Epidermal melanocyte (primary cell): ENCODE data around the gene KCNK15.
"Not testable (repeated sequence)": the region's sequence is repeated elsewhere in the genome, so short reads cannot be mapped to it uniquely, and the experiment has no call there.

Experiments
- DNase-seq: peaks from one replicate; pipeline ENCODE4 v3.0.0; 2011; ENCODE audit warnings: low spot score; ENCODE audit not compliant: insufficient read length

KCNK15 gene

DNA sequence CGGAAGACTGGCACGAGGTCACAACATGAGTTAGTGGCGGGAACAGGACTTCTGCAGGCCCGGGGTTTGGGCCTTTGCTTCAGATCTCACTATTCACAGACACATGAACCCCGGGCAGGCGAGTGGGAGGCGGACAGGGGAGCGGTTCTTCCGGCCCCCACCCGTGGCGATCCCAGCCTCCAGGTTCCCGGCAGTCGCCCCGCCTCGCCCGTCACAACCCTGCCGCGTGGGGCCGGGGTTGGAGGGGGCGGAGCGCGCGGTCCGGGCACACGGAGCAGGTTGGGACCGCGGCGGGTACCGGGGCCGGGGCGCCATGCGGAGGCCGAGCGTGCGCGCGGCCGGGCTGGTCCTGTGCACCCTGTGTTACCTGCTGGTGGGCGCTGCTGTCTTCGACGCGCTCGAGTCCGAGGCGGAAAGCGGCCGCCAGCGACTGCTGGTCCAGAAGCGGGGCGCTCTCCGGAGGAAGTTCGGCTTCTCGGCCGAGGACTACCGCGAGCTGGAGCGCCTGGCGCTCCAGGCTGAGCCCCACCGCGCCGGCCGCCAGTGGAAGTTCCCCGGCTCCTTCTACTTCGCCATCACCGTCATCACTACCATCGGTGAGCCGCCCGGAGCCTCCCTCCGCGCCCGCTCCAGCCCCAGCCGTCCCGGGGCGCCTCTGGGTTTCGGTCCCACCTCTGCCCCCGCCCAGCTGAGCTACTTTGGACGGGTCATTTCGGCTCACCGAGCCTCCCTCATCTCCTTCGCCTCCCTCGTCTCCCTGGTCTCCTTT is at the start of gene KCNK15:
Gene KCNK15, plus strand, starts transcription at position 268 of the 769 bp plus-strand sequence. Its CDS starts 46 bp downstream, at position 314.
- DNase-seq, result no peak

- DNase-seq, result no peak
These were observed 49.4 kb upstream of the KCNK15 start for GRCh38 chr20:44696315-44696714.

DNA sequence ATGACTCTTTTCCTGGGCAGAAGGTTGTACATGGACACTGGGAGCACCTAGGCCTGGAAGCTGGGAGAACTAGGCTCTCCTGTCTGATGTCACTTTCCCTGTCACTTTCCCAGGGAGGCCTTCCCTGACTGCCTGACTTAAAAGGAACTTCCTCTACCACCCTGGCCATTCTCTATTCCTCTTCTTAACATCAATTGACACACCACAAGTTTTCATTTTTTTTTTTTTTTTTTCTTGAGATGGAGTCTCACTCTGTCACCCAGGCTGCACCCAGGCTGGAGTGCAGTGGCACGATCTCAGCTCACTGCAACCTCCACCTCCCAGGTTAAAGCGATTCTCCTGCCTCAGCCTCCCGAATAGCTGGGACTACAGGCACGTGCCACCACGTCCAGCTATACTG is 48.6 kb upstream of the KCNK15 start:
- not testable (repeated sequence) for DNase-seq

DNA sequence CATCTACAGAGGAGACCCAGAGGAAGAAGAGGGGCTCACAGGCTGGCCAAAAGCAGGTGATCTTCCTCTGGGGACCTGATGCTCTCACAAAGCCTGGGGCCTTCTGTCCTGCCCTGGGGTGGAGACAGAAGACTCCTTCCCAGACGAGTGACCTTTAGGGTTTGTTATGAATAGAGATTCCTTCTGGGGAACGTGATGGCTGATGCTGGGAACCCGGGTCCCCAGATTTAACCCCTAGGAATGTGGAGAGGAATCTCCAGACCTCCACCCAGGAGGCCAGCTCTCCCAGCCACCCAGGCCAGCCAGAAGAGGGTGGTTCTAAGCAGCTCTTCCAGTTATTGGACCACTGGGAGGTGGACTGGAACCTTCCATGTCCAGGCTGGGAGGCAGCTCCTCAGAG is 47.3 kb upstream of the KCNK15 start:
- DNase-seq, result no peak

DNA sequence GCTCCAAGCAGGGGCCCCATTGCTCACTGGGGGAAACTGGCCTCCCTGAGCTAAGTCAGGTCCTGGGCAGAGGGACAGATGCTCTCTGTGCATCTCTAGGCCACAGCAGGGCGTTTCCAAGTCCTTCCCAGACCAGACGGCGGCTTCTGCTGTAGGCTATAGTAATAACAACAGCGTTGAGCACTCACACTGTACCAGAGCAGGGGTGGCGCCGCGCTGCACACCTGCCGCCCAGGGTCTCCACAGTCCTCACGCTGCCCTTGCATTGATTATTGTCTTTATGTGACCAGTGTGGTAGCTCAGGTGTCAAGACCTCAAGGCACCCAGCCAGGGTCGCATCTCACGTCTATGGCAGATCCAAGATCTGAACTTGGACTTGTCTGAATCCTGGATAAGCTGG is 45.4 kb upstream of the KCNK15 start:
- DNase-seq, result no peak

GRCh38 chr20:44701118-44701857 is 44.4 kb upstream of the KCNK15 start:
- DNase-seq, result no peak

- no peak for DNase-seq
These were observed 43.8 kb upstream of the KCNK15 start for GRCh38 chr20:44701858-44702256.

- DNase-seq, result peak; percentile 67
These were observed 42.9 kb upstream of the KCNK15 start for GRCh38 chr20:44702776-44703175.

- no peak for DNase-seq
These were observed 42.3 kb upstream of the KCNK15 start for GRCh38 chr20:44703183-44703925.

GRCh38 chr20:44703956-44704488 is 41.6 kb upstream of the KCNK15 start:
- DNase-seq, result no peak

DNA sequence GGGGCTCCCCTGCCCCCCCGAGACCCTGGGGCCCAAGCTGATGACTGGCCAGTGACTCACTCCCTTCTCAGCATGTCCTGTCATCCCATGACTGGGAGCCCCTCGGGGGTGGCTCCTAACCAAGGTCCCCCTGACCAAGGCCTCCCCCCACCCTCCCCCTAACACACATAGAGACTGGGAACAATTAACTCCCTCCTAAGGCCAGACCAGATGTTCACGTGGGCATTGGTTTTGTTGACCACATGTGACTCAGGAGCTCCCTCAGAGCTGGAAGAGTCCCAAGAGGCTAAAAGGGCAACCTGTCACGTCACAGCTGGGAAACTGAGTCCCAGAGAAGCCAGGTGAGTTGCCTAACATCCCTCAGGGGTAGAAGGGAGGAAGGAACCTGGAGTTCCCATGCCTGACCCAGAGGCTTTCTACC is 41.1 kb upstream of the KCNK15 start:
- DNase-seq, result no peak

GRCh38 chr20:44705364-44706094 is 40.1 kb upstream of the KCNK15 start:
- DNase-seq, result no peak

GRCh38 chr20:44706301-44707017 is 39.2 kb upstream of the KCNK15 start:
- DNase-seq, result peak; percentile 45

DNA sequence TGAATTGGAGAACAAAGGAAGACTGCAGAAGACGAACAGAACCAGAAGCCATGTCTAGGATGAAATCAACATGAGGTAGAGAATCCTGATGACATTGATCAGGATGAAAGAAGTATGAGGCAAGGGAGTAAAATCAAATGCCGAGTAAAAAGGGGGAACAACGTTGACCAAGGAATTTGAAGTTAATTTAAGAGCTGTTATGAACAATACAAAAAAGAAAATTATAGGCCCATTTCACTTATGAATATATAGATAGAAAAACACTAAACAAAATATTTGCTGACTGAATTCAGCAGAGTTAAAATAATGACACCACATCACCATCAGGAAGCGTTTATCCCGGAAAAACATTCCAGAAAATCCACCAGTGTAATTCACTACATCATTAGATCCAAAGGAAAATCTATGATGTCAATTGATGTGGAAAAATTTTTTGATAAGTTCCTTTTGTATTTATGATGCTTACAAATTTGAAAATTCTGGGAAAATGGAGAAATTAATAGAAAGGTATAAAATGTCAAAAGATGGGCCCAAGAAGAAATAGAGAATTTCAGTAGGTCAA is 38.6 kb upstream of the KCNK15 start:
- no peak for DNase-seq

GRCh38 chr20:44709380-44709779 is 36.3 kb upstream of the KCNK15 start:
- DNase-seq, result no peak

DNA sequence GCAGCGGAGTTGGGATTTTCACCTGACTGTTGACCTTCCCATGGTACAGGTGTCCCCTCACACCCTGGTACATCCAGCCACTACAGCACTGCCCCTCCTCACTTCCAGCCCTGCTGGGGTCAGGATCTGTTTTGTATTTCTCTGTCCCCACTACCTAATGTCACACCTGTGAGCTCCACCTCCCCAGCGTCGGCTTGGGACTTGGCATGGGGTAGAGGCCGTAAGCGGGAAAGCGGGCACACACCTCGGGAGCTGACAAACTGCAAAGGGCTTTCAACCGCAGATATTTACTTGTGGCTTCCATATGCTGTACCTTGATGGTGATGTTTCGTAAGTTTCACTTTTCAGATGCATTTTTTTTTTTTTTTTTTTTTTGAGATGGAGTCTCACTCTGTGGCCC is 35.9 kb upstream of the KCNK15 start:
- DNase-seq, result no peak

DNA sequence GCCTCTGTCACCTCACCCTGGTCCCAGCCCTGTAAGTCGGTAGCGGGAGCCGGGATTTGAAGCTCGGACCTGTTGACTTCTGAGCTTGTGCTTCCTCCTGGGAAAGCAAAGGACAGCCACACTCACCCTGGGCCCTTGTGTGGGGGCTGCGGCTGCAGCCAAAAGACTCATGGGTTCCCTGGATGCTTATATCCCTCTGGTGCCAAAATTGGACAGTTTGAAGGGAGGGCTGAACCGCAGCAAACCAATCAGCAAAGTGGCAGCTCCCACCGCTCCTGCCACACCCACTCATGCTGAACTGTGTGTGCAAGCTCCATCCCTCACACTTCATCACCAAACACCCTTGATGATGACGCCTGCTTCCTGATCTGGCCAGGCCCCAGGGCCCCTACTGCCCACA is 34.4 kb upstream of the KCNK15 start:
- no peak for DNase-seq

DNA sequence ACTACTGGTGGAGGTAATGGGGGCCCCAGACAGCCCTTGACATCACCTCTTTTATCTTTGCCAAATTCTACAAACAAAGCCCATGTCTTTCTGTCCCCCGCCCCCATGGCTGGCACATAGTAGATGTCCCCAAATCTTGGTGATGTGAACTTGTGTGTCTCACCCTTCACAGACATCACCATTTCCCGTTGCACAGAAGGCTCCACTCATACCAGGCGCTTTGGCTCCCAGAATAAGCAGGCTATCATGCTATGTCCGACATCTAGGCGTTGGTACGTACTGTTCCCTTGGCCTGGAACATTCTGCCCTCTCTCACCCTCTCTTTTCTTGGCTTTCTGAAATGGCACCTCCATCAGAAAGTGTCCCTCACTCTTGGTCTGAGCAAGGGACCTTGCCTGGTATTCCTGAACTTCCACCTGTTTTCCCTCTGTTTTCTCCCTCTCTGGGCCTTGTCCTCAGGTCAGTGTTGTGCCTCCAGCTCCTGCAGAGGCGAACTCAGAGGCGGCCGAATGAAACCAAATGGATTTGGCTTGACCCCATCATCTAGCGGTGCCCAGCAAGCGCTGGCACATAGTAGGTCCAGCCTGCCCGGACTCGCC is 31.5 kb upstream of the KCNK15 start:
- DNase-seq, result no peak

DNA sequence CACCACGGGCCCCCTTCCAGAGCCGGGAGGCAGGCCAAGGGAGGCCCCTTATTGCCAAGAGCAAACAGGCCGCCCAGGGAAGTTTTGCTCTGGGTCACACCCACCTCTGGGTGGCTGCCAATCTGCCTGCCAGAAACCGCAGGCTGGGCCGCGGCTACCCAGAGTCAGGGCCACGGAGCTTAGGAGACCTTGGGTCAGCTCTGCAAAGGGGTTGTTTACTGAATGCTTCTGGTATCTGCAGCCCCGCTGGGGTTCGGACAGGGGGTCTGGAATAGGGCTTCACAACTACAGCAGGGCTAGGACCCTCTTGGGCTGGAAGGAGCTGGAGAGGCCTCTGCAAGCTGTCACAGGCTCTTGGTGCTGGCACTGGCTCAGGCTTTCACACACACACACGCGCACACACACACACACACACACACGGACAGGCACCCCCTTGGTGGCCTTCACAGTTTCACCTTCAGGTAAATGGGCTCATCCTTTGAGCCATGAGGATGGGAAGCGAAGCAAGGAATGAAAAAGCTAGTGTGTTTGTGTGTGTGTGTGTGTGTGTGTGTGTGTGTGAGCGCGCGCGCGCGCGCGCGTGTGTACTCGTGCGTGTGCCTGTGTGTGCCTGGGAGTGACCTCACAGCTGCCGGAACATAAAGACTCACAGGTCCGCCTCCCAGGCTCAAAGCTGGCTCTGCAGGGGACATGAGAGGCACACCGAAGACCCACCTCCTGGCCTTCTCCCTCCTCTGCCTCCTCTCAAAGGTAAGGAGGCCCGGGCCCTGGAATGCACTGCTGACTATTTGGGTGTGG is 30.8 kb upstream of the KCNK15 start, which contains the start of gene CCN5:
Gene CCN5, plus strand, starts transcription at position 669 of the 798 bp plus-strand sequence. Its CDS starts 22 bp downstream, at position 691.
- peak; percentile 93 for DNase-seq
